B cell (primary cell): ENCODE measurements around the gene MAP3K2. TPM values are rescaled to one million over a fixed set of nuclear protein-coding genes. Genes with fewer than 3 reads are reported as not detected.

Source experiments
- ATAC-seq: fragments of 200-7000 bp; cut with Tn5 transposase; one replicate; pipeline ENCODE4 v1.10.0; 2021; ENCODE audit warnings: low read depth, mild to moderate bottlenecking, moderate number of reproducible peaks, moderate library complexity
- CTCF ChIA-PET: fragments of 350-600 bp; sonication (Branson Sonifier 250); formaldehyde crosslinking; loops from one replicate; lab custom pipeline; 2021; ENCODE audit warnings: antibody characterized with exemption, inconsistent platforms; lab: Charles Lee
- POLR2A ChIA-PET: fragments of 350-600 bp; sonication (Branson Sonifier 250); formaldehyde crosslinking; loops from one replicate; lab custom pipeline; 2021; ENCODE audit warnings: antibody characterized with exemption; lab: Charles Lee
- DNase-seq: peaks from one replicate; pipeline ENCODE4 v3.0.0; 2013
- H2AFZ ChIP-seq: 2 replicates; pipeline ENCODE4 v1.6.1; 2012; ENCODE audit warnings: mild to moderate bottlenecking, low read depth, low read length; ENCODE audit not compliant: insufficient read depth, poor library complexity, severe bottlenecking
- H3K27ac ChIP-seq, 2 donors: 1 replicate in 1 of 2; 2 replicates in 1 of 2; pipeline ENCODE4 v1.5.1; 2012 to 2013; ENCODE audit warnings: low read length in 2 of 2, mild to moderate bottlenecking in 2 of 2, moderate library complexity in 1 of 2
- H3K27me3 ChIP-seq, 4 experiments: fragments of 200-600 bp in 1 of 4; sonication (generic) in 1 of 4; replicated peaks in 1 of 4; 1 replicate in 2 of 4; 2 replicates in 2 of 4; pipeline versions ENCODE4 v1.6.1 to v1.7.0; 2013 to 2016; ENCODE audit warnings: low read length in 3 of 4, mild to moderate bottlenecking in 2 of 4, mixed read lengths in 1 of 4, moderate library complexity in 1 of 4; ENCODE audit not compliant: insufficient read depth in 4 of 4, control insufficient read depth in 3 of 4; ENCODE audit errors: control extremely low read depth in 1 of 4
- H3K36me3 ChIP-seq, 2 experiments: replicated peaks in 1 of 2; 1 replicate in 1 of 2; 2 replicates in 1 of 2; pipeline versions ENCODE4 v1.6.1 to v1.7.1; 2013; ENCODE audit warnings: low read length in 1 of 2; ENCODE audit not compliant: insufficient read depth in 2 of 2, control insufficient read depth in 1 of 2; ENCODE audit errors: control extremely low read depth in 1 of 2, extremely low read depth in 1 of 2
- H3K4me1 ChIP-seq, 2 donors: fragments of 200-600 bp in 1 of 2; sonication (generic) in 1 of 2; 1 replicate in 1 of 2; 2 replicates in 1 of 2; pipeline versions ENCODE4 v1.5.1 to v1.6.1; 2013 to 2017; ENCODE audit warnings: low read length in 2 of 2; ENCODE audit not compliant: control insufficient read depth in 2 of 2, insufficient read depth in 2 of 2
- H3K4me2 ChIP-seq: replicated peaks from 2 replicates; pipeline ENCODE3; 2012; ENCODE audit warnings: mild to moderate bottlenecking, low read depth, low read length; ENCODE audit not compliant: poor library complexity, severe bottlenecking
- H3K4me3 ChIP-seq, 5 experiments: fragments of 200-600 bp in 1 of 5; sonication (generic) in 1 of 5; 1 replicate in 3 of 5; 2 replicates in 2 of 5; pipeline versions ENCODE4 v1.5.1 to v1.7.0; 2011 to 2016; ENCODE audit warnings: low read length in 4 of 5, mild to moderate bottlenecking in 4 of 5, low read depth in 2 of 5, control low read depth in 1 of 5, moderate library complexity in 1 of 5; ENCODE audit not compliant: insufficient read depth in 1 of 5; ENCODE audit errors: control extremely low read depth in 1 of 5, extremely low read depth in 1 of 5
- H3K79me2 ChIP-seq: fragments of 200-600 bp; sonication (generic); one replicate; pipeline ENCODE4 v1.6.0; 2016; ENCODE audit warnings: low read length; ENCODE audit not compliant: control insufficient read depth, insufficient read depth
- H3K9ac ChIP-seq: fragments of 200-600 bp; sonication (generic); 2 replicates; pipeline ENCODE4 v1.6.1; 2017; ENCODE audit warnings: mild to moderate bottlenecking, low read length, moderate library complexity
- H3K9me3 ChIP-seq, 3 donors: one replicate each; pipeline versions ENCODE4 v1.6.1 to v1.7.1; 2013; ENCODE audit warnings: low read length in 2 of 3; ENCODE audit not compliant: control insufficient read depth in 2 of 3, insufficient read depth in 1 of 3; ENCODE audit errors: control extremely low read depth in 1 of 3
- H4K20me1 ChIP-seq: 2 replicates; pipeline ENCODE4 v1.6.0; 2012; ENCODE audit warnings: mild to moderate bottlenecking, low read length; ENCODE audit not compliant: insufficient read depth, control insufficient read depth, poor library complexity, severe bottlenecking
- H3K27ac Mint-ChIP-seq: one replicate; pipeline ENCODE4 v1.8.0; 2021; ENCODE audit warnings: mixed read lengths
- H3K27me3 Mint-ChIP-seq: one replicate; pipeline ENCODE4 v1.8.0; 2021; ENCODE audit warnings: mixed read lengths
- H3K4me1 Mint-ChIP-seq: one replicate; pipeline ENCODE4 v1.8.0; 2021; ENCODE audit warnings: mixed read lengths
- H3K4me3 Mint-ChIP-seq: one replicate; pipeline ENCODE4 v1.8.0; 2021; ENCODE audit warnings: mixed read lengths
- H3K9me3 Mint-ChIP-seq: one replicate; pipeline ENCODE4 v1.8.0; 2022; ENCODE audit warnings: mixed read lengths; ENCODE audit not compliant: insufficient read depth
- CTCF ChIP-seq: fragments of 200-600 bp; IDR thresholded peaks from one replicate; pipeline ENCODE4 v1.8.0; 2022; ENCODE audit warnings: antibody characterized with exemption, mild to moderate bottlenecking
- EZH2 ChIP-seq: IDR thresholded peaks from 2 replicates; pipeline ENCODE4 v1.6.1; 2012; ENCODE audit warnings: borderline replicate concordance, low read depth, mild to moderate bottlenecking, moderate library complexity, low read length; ENCODE audit not compliant: insufficient read depth, poor library complexity, severe bottlenecking
- WGBS: methylation state at CpG from one replicate; pipeline ENCODE4 v1.1.5; 2013; ENCODE audit warnings: missing lambda C conversion rate; ENCODE audit not compliant: insufficient coverage; 5-methylcytosine and 5-hydroxymethylcytosine counted together
- intact Hi-C: fragments of 100-400 bp; cut with micrococcal nuclease; formaldehyde crosslinking; loops from one replicate; pipeline ENCODE4 v1.10.0; 2022
- polyA plus RNA-seq: library from polyadenylated mRNA; depleted of rRNA; stranded (reverse); fragments of >200 nt; gene quantifications from 2 replicates; pipeline ENCODE4 v1.2.3, GENCODE V29; 2012
- total RNA-seq, 2 donors: library from RNA; stranded (reverse); fragments of 120-200 nt in 1 of 2; gene quantifications; 1 replicate in 1 of 2; 2 replicates in 1 of 2; pipeline versions ENCODE4 v1.2.3 to v1.2.4, GENCODE V29; 2013 to 2022

MAP3K2 gene
- total and polyA plus RNA-seq, 2 donors (not counting 1 experiment from before 2014, with no cell fraction given), result 9.9 to 118 TPM

GRCh38 chr2:127417406-127417805 lies 29.6 kb upstream of the MAP3K2 start:
- H3K4me2 ChIP-seq, result no peak overlapping the region
- 97% methylated on average over 8 of the region's 8 CpGs for WGBS
- H3K79me2 ChIP-seq, result peaks cover 2% of the 10 kb centered on the region
- no peak overlapping the region for H3K27ac ChIP-seq
- peaks cover 20 to 25% of the 10 kb centered on the region in 2 donors for H3K4me1 ChIP-seq
- ChIA-PET POLR2A (no interaction called here), CTCF (interaction anchor here (1.3 to 3.6 kb wide), 5 partner anchors 29 to 124 kb away, joined by 3 to 22 read pairs (median 14); partner anchors contain the start of genes ERCC3 and MAP3K2)
- TF ChIP-seq EZH2, result no peak
- no peak for TF ChIP-seq CTCF
- H3K9ac ChIP-seq, result no peak overlapping the region
- H2AFZ ChIP-seq, result no peak overlapping the region
- H3K36me3 ChIP-seq, result no peaks in the 10 kb centered on the region
- DNase-seq, result no peak
- no peak for ATAC-seq
- H3K9me3 ChIP-seq, result peaks cover 0 to 1% (median 0%) of the 10 kb centered on the region in 3 donors
- H3K27me3 ChIP-seq, result peaks cover 0 to 9% (median 3%) of the 10 kb centered on the region in 4 experiments
- intact Hi-C loops, result loop anchor here (2.0 to 5.0 kb wide), 2 partner anchors 61 to 110 kb away; partner anchors contain the start of gene IWS1
- Mint-ChIP-seq H3K9me3 (no peaks in the 10 kb centered on the region), H3K27me3 (no peaks in the 10 kb centered on the region), H3K27ac (no peak overlapping the region), H3K4me3 (peak overlapping the region; percentile 88), H3K4me1 (peaks cover 42% of the 10 kb centered on the region)
- H3K4me3 ChIP-seq, result no peak overlapping the region
- H4K20me1 ChIP-seq, result peaks cover 6% of the 10 kb centered on the region

GRCh38 chr2:127416506-127417001 lies 28.8 kb upstream of the MAP3K2 start:
- Histone ChIP-seq H2AFZ (peak overlapping the region; percentile 81), H3K9me3 (peaks cover 0 to 1% (median 0%) of the 10 kb centered on the region in 3 donors), H3K9ac (peak overlapping the region; percentile 75), H3K4me1 (peaks cover 24 to 30% of the 10 kb centered on the region in 2 donors), H3K4me3 (peak overlapping the region; percentile 51 to 72 (median 60)), H3K4me2 (peak overlapping the region; percentile 98), H3K36me3 (no peaks in the 10 kb centered on the region), H3K79me2 (no peaks in the 10 kb centered on the region), H4K20me1 (no peaks in the 10 kb centered on the region), H3K27me3 (peaks cover 0 to under 1% (median under 1%) of the 10 kb centered on the region in 4 experiments), H3K27ac (no peak overlapping the region)
- POLR2A ChIA-PET, result interaction anchor here (1.0 kb wide), 1 partner anchor 74 kb away, joined by 5 read pairs; no protein-coding TSS in a partner anchor
- TF ChIP-seq EZH2, result no peak
- no peak for TF ChIP-seq CTCF
- CTCF ChIA-PET, result interaction anchor here (0.6 to 3.6 kb wide), 14 partner anchors 9 to 123 kb away, joined by 3 to 22 read pairs (median 6); partner anchors contain the start of genes ERCC3 and MAP3K2
- ATAC-seq (no peak), DNase-seq (no peak)
- Mint-ChIP-seq H3K4me3 (peak overlapping the region; percentile 88), H3K4me1 (peaks cover 45% of the 10 kb centered on the region), H3K9me3 (no peaks in the 10 kb centered on the region), H3K27me3 (no peaks in the 10 kb centered on the region), H3K27ac (peak overlapping the region; percentile 32)
- intact Hi-C loops, result loop anchor here (1.0 to 5.0 kb wide), 5 partner anchors 8 to 111 kb away; partner anchors contain the start of gene IWS1
- WGBS, result 0% methylated on average over 3 of the region's 4 CpGs
